ENCODE data around the gene TRIM16.
"Not testable (repeated sequence)": the region's sequence is repeated elsewhere in the genome, so short reads cannot be mapped to it uniquely, and the experiment has no call there.

TRIM16 gene

GRCh38 chr17:15683824-15684478 lies at the start of gene TRIM16:
Gene TRIM16, minus strand, starts transcription at chr17:15684311. Its CDS starts 32,702 bp downstream, at chr17:15651609.
- peak; percentile 4 for DNase-seq

- DNase-seq, result not testable (repeated sequence)
Observed at GRCh38 chr17:15733174-15733789, 49.2 kb upstream of the TRIM16 start.

GRCh38 chr17:15731900-15732299 lies 47.8 kb upstream of the TRIM16 start, which contains the start of gene TBC1D26:
Gene TBC1D26, plus strand, starts transcription at chr17:15732283. Its CDS starts 3,066 bp downstream, at chr17:15735349.
- DNase-seq, result not testable (repeated sequence)

- not testable (repeated sequence) for DNase-seq
Observed at GRCh38 chr17:15730535-15730934, 46.4 kb upstream of the TRIM16 start.

GRCh38 chr17:15716601-15717563 lies 32.8 kb upstream of the TRIM16 start:
- DNase-seq, result not testable (repeated sequence)

GRCh38 chr17:15708879-15709278 lies 24.8 kb upstream of the TRIM16 start:
- not testable (repeated sequence) for DNase-seq

- not testable (repeated sequence) for DNase-seq
Observed at GRCh38 chr17:15704813-15705212, 20.7 kb upstream of the TRIM16 start.

GRCh38 chr17:15704239-15704638 lies 20.1 kb upstream of the TRIM16 start:
- DNase-seq, result not testable (repeated sequence)

- not testable (repeated sequence) for DNase-seq
Observed at GRCh38 chr17:15699937-15700336, 15.8 kb upstream of the TRIM16 start.

GRCh38 chr17:15699413-15699924 lies 15.4 kb upstream of the TRIM16 start, which contains the start of gene ZNF286A:
Gene ZNF286A, plus strand, starts transcription at chr17:15699752. Its CDS starts 578 bp downstream, at chr17:15700330.
- DNase-seq, result peak; percentile 98

GRCh38 chr17:15698967-15699366 lies 14.9 kb upstream of the TRIM16 start:
- peak; percentile 56 for DNase-seq

GRCh38 chr17:15687494-15687893 lies 3.4 kb upstream of the TRIM16 start:
- not testable (repeated sequence) for DNase-seq

GRCh38 chr17:15683135-15683534 lies 976 bp downstream of the TRIM16 start:
- not testable (repeated sequence) for DNase-seq

GRCh38 chr17:15675991-15676390 lies 8.1 kb downstream of the TRIM16 start:
- not testable (repeated sequence) for DNase-seq

- DNase-seq, result not testable (repeated sequence)
Observed at GRCh38 chr17:15674640-15675039, 9.5 kb downstream of the TRIM16 start.

GRCh38 chr17:15669526-15669925 lies 14.6 kb downstream of the TRIM16 start:
- not testable (repeated sequence) for DNase-seq

GRCh38 chr17:15663691-15664090 lies 20.4 kb downstream of the TRIM16 start:
- no peak for DNase-seq

- no peak for DNase-seq
Observed at GRCh38 chr17:15663176-15663575, 20.9 kb downstream of the TRIM16 start.

- DNase-seq, result no peak
Observed at GRCh38 chr17:15662681-15663080, 21.4 kb downstream of the TRIM16 start.

GRCh38 chr17:15660077-15660476 lies 24.0 kb downstream of the TRIM16 start:
- no peak for DNase-seq

- DNase-seq, result no peak
Observed at GRCh38 chr17:15659663-15660062, 24.4 kb downstream of the TRIM16 start.

- no peak for DNase-seq
Observed at GRCh38 chr17:15659236-15659635, 24.9 kb downstream of the TRIM16 start.

- no peak for DNase-seq
Observed at GRCh38 chr17:15658296-15658695, 25.8 kb downstream of the TRIM16 start.
